Measurements from ENCODE around the gene OR1N2.
"Not testable (repeated sequence)": the region's sequence is repeated elsewhere in the genome, so short reads cannot be mapped to it uniquely, and the experiment has no call there.

OR1N2 gene

GRCh38 chr9:122552812-122553211, at the start of gene OR1N2:
Gene OR1N2, plus strand, starts transcription at chr9:122553112. Its CDS starts 100 bp downstream, at chr9:122553212.
- DNase-seq, result no peak

GRCh38 chr9:122506964-122507363, 45.9 kb upstream of the OR1N2 start:
- no peak for DNase-seq

GRCh38 chr9:122510502-122510901, 42.4 kb upstream of the OR1N2 start, which contains the start of gene OR1J2:
Gene OR1J2, plus strand, starts transcription at chr9:122510802. Its CDS starts 0 bp downstream, at chr9:122510802.
- no peak for DNase-seq

GRCh38 chr9:122518226-122518625, 34.7 kb upstream of the OR1N2 start:
- no peak for DNase-seq

- DNase-seq, result no peak
Observed at GRCh38 chr9:122518841-122519240, 34.1 kb upstream of the OR1N2 start, which contains the start of gene OR1J4. Gene OR1J4, plus strand, starts transcription at chr9:122519141. Its CDS starts 0 bp downstream, at chr9:122519141.

GRCh38 chr9:122519376-122519775, 33.5 kb upstream of the OR1N2 start:
- DNase-seq, result no peak

- DNase-seq, result no peak
Observed at GRCh38 chr9:122526602-122527001, 26.3 kb upstream of the OR1N2 start.

GRCh38 chr9:122527193-122527592, 25.7 kb upstream of the OR1N2 start, which contains the start of gene OR1N1:
Gene OR1N1, minus strand, starts transcription at chr9:122527293. Its CDS starts 0 bp downstream, at chr9:122527293.
- DNase-seq, result no peak

- not testable (repeated sequence) for DNase-seq
Observed at GRCh38 chr9:122531157-122531556, 21.8 kb upstream of the OR1N2 start.

GRCh38 chr9:122536134-122536533, 16.8 kb upstream of the OR1N2 start:
- DNase-seq, result no peak

GRCh38 chr9:122537066-122537465, 15.8 kb upstream of the OR1N2 start:
- not testable (repeated sequence) for DNase-seq

- no peak for DNase-seq
Observed at GRCh38 chr9:122538757-122539156, 14.2 kb upstream of the OR1N2 start.

- no peak for DNase-seq
Observed at GRCh38 chr9:122546196-122546595, 6.7 kb upstream of the OR1N2 start.

- DNase-seq, result no peak
Observed at GRCh38 chr9:122551371-122551770, 1.5 kb upstream of the OR1N2 start.

- no peak for DNase-seq
Observed at GRCh38 chr9:122561446-122561845, 8.5 kb downstream of the OR1N2 start.

- no peak for DNase-seq
Observed at GRCh38 chr9:122562134-122562760, 9.3 kb downstream of the OR1N2 start.

GRCh38 chr9:122567901-122568300, 15.0 kb downstream of the OR1N2 start:
- DNase-seq, result no peak

- no peak for DNase-seq
Observed at GRCh38 chr9:122572456-122572855, 19.5 kb downstream of the OR1N2 start.

- DNase-seq, result no peak
Observed at GRCh38 chr9:122579874-122580273, 27.0 kb downstream of the OR1N2 start.

GRCh38 chr9:122580360-122580759, 27.4 kb downstream of the OR1N2 start:
- DNase-seq, result no peak

GRCh38 chr9:122583284-122583683, 30.4 kb downstream of the OR1N2 start, which contains the start of gene OR1L8:
Gene OR1L8, minus strand, starts transcription at chr9:122583384. Its CDS starts 14,907 bp downstream, at chr9:122568477.
- not testable (repeated sequence) for DNase-seq
